Lung (tissue), 12 donors: Measurements from ENCODE around the gene ARMC7. TPM values are rescaled to one million over a fixed set of nuclear protein-coding genes. Genes with fewer than 3 reads are reported as not detected.
"Not testable (repeated sequence)": the region's sequence is repeated elsewhere in the genome, so short reads cannot be mapped to it uniquely, and the experiment has no call there.

Experiments used
- ATAC-seq: fragments of 200-7000 bp; cut with Tn5 transposase; one replicate; pipeline ENCODE4 v1.9.1; 2020; ENCODE audit warnings: moderate number of reproducible peaks; ENCODE audit not compliant: insufficient read depth, low FRiP score
- DNase-seq, 3 donors: peaks; one replicate each; pipeline ENCODE4 v3.0.0-alpha.2; 2013 to 2017
- H3K27ac ChIP-seq, 2 donors: one replicate each; pipeline ENCODE4 v1.5.1; 2013; ENCODE audit warnings: mild to moderate bottlenecking in 2 of 2, moderate library complexity in 2 of 2, control low read depth in 1 of 2, inconsistent platforms in 1 of 2, low read depth in 1 of 2, low read length in 1 of 2
- H3K27me3 ChIP-seq, 3 donors: one replicate each; pipeline ENCODE4 v1.5.1; 2013; ENCODE audit warnings: low read length in 2 of 3; ENCODE audit not compliant: control insufficient read depth in 3 of 3, insufficient read depth in 3 of 3
- H3K36me3 ChIP-seq, 4 donors: one replicate each; pipeline ENCODE4 v1.5.1; 2013; ENCODE audit warnings: low read length in 4 of 4, mild to moderate bottlenecking in 1 of 4, moderate library complexity in 1 of 4; ENCODE audit not compliant: control insufficient read depth in 4 of 4, insufficient read depth in 4 of 4
- H3K4me1 ChIP-seq, 5 donors: one replicate each; pipeline ENCODE4 v1.5.1; 2013; ENCODE audit warnings: low read length in 5 of 5, mild to moderate bottlenecking in 2 of 5, moderate library complexity in 1 of 5; ENCODE audit not compliant: control insufficient read depth in 5 of 5, insufficient read depth in 5 of 5
- H3K4me3 ChIP-seq: one replicate; pipeline ENCODE4 v1.5.1; 2013; ENCODE audit warnings: mild to moderate bottlenecking, control low read depth, moderate library complexity
- H3K9ac ChIP-seq, 2 donors: one replicate each; pipeline ENCODE4 v1.5.1; 2013; ENCODE audit warnings: low read length in 2 of 2, control low read depth in 1 of 2; ENCODE audit not compliant: insufficient read depth in 1 of 2
- H3K9me3 ChIP-seq, 4 donors: one replicate each; pipeline ENCODE4 v1.5.1; 2013; ENCODE audit warnings: low read length in 3 of 4, mild to moderate bottlenecking in 1 of 4, moderate library complexity in 1 of 4; ENCODE audit not compliant: control insufficient read depth in 4 of 4, insufficient read depth in 3 of 4
- WGBS, 2 donors: extraction: QIAGEN DNeasy Blood & Tissue Kit; methylation state at CpG; one replicate each; pipeline ENCODE4 v1.1.7; 2013; 5-methylcytosine and 5-hydroxymethylcytosine counted together
- polyA plus RNA-seq, 2 donors: library from polyadenylated mRNA; stranded (reverse); fragments of 200-250 nt; gene quantifications; one replicate each; pipeline ENCODE4 v1.2.1, GENCODE V29; 2013
- total RNA-seq, 2 donors: library from RNA; depleted of rRNA in 1 of 2; stranded (reverse); fragments of >200 nt in 1 of 2; gene quantifications; one replicate each; pipeline ENCODE4 v1.2.1, GENCODE V29; 2014 to 2021
- TF ChIP-seq, protein P1 (sequence below): IDR thresholded peaks from 2 replicates; pipeline ENCODE4 v1.5.1; 2012; ENCODE audit warnings: mild to moderate bottlenecking; ENCODE audit errors: control extremely low read depth, extremely low read depth
- donor health status: control.
- donor health status: control.
- donor health status: Bipolar disorder and iron deficiency.
- donor health status: healthy.
- donor health status: DM: yes; HTN: yes; CAD: no.

Gene ARMC7
- total and polyA plus RNA-seq, 4 donors, result 8.1 to 19.2 (median 11.8) TPM

DNA sequence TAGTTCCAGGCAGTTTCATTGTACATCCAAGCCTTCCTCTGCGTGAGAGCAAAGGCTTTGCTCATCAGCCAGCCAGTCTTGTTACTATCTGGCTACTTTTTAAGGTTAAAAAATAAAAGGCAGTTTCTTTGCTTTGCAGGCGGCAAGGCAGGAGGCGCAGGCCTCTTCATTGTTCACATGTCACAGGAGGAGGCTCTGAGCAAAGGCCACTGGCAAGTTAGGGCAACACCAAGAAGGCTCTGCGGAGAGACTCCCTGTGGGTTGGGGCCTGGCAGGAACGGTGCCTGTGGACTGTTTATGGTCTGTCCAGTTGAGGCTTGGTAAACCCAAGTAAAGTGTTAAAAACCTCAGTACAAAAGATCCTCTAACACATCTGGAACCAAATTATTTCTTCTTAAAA, 25.7 kb downstream of the ARMC7 start:
- Histone ChIP-seq H3K27ac (no peak overlapping the region), H3K9me3 (no peaks in the 10 kb centered on the region)
- ATAC-seq, result no peak

GRCh38 chr17:75135946-75136345, 26.2 kb downstream of the ARMC7 start:
- DNase-seq (no peak), ATAC-seq (no peak)
- Histone ChIP-seq H3K9ac (no peak overlapping the region), H3K36me3 (peaks cover 0 to 7% (median 3%) of the 10 kb centered on the region in 4 donors), H3K27me3 (no peaks in the 10 kb centered on the region), H3K9me3 (no peaks in the 10 kb centered on the region), H3K27ac (no peak overlapping the region), H3K4me1 (peaks cover 0 to 7% (median 0%) of the 10 kb centered on the region in 5 donors), H3K4me3 (no peak overlapping the region)
- TF ChIP-seq, protein P1, sequence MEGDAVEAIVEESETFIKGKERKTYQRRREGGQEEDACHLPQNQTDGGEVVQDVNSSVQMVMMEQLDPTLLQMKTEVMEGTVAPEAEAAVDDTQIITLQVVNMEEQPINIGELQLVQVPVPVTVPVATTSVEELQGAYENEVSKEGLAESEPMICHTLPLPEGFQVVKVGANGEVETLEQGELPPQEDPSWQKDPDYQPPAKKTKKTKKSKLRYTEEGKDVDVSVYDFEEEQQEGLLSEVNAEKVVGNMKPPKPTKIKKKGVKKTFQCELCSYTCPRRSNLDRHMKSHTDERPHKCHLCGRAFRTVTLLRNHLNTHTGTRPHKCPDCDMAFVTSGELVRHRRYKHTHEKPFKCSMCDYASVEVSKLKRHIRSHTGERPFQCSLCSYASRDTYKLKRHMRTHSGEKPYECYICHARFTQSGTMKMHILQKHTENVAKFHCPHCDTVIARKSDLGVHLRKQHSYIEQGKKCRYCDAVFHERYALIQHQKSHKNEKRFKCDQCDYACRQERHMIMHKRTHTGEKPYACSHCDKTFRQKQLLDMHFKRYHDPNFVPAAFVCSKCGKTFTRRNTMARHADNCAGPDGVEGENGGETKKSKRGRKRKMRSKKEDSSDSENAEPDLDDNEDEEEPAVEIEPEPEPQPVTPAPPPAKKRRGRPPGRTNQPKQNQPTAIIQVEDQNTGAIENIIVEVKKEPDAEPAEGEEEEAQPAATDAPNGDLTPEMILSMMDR, result no peak
- WGBS, 2 donors, result 91 to 94% methylated on average over 8 of the region's 8 CpGs

More for the DNA sequence above, 25.7 kb downstream of the ARMC7 start:
- Histone ChIP-seq H3K27me3 (no peaks in the 10 kb centered on the region), H3K4me1 (peaks cover 0 to 9% (median under 1%) of the 10 kb centered on the region in 5 donors), H3K36me3 (peaks cover 0 to 5% (median under 1%) of the 10 kb centered on the region in 4 donors), H3K4me3 (no peak overlapping the region), H3K9ac (no peak overlapping the region)
- DNase-seq, result no peak
- TF ChIP-seq, protein P1, result no peak
- 90 to 94% methylated on average over 5 of the region's 5 CpGs for WGBS, 2 donors

DNA sequence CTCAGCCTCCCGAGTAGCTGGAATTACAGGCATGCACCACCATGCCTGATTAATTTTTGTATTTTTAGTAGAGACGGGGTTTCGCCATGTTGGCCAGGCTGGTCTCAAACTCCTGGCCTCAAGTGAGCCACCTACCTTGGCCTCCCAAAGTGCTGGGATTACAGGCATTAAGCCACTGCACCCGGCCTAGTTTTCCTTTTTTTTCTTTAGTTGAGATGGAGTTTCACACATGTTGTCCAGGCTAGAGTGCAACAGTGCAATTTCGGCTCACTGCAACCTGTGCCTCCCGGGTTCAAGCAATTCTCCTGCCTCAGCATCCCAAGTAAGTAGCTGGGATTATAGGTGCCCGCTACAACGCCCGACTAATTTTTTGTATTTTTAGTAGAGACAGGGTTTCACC, 28.0 kb downstream of the ARMC7 start:
- 96 to 97% methylated on average over 9 of the region's 9 CpGs for WGBS, 2 donors
- H3K9ac ChIP-seq, H3K9me3 ChIP-seq, H3K27ac ChIP-seq, DNase-seq, H3K4me1 ChIP-seq, H3K27me3 ChIP-seq, H3K4me3 ChIP-seq, ATAC-seq, H3K36me3 ChIP-seq: not testable (repeated sequence)

GRCh38 chr17:75138519-75138918, 28.8 kb downstream of the ARMC7 start:
- WGBS, 2 donors, result 85 to 94% methylated on average over 5 of the region's 5 CpGs
- DNase-seq, result no peak
- H3K27me3 ChIP-seq, result no peaks in the 10 kb centered on the region
- no peak overlapping the region for H3K9ac ChIP-seq
- no peak overlapping the region for H3K4me3 ChIP-seq
- H3K4me1 ChIP-seq, result no peaks in the 10 kb centered on the region
- no peaks in the 10 kb centered on the region for H3K9me3 ChIP-seq
- ATAC-seq, result no peak
- no peak overlapping the region for H3K27ac ChIP-seq
- TF ChIP-seq, protein P1, result no peak
- H3K36me3 ChIP-seq, result peaks cover under 1 to 9% (median 6%) of the 10 kb centered on the region in 4 donors
